ENCODE measurements around the gene A4GALT. TPM values are rescaled to one million over a fixed set of nuclear protein-coding genes. Genes with fewer than 3 reads are reported as not detected.
A peak's percentile ranks its signal among the peaks of the same experiment; 100 is the strongest.

The A4GALT gene
- total RNA-seq, 6 donors from 2014 or later: 7.7 to 30.0 (median 16.1) TPM

DNA sequence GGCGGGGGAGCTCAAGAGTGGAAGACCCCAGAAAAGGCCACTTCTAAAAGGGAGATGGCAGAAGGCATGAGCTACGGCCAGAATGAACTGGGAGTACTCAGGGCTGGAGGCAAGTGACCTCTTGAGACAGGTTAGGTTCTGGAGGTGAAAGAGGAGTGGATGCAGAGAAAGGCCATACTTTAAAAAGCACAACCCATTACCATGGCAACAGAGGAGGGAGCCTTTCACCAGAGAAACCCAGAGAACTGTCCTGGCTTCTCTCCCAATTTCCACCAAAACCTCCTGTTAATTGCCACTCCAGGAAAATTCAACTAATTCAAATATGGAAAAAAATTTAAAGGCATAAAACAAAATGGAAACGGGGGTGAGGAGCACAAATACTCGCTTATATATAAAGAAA, 15.8 kb downstream of the A4GALT start:
- 84 to 86% methylated on average over 4 of the region's 4 CpGs for WGBS, 2 donors
- H3K27ac ChIP-seq: no peak overlapping the region
- no peaks in the 10 kb centered on the region for H3K36me3 ChIP-seq
- no peaks in the 10 kb centered on the region for H3K27me3 ChIP-seq
- no peak overlapping the region for H3K4me3 ChIP-seq
- no peaks in the 10 kb centered on the region for H3K4me1 ChIP-seq
- ATAC-seq (ENCODE audit: low FRiP score in 2 of 2) (no peak), DNase-seq (no peak)
- TF ChIP-seq EP300 (IDR thresholded peaks at IDR 0.05) (no peak), POLR2A (IDR thresholded peaks at IDR 0.05) (no peak), POLR2AphosphoS5 (IDR thresholded peaks at IDR 0.05) (no peak)
- TF ChIP-seq, protein P1, sequence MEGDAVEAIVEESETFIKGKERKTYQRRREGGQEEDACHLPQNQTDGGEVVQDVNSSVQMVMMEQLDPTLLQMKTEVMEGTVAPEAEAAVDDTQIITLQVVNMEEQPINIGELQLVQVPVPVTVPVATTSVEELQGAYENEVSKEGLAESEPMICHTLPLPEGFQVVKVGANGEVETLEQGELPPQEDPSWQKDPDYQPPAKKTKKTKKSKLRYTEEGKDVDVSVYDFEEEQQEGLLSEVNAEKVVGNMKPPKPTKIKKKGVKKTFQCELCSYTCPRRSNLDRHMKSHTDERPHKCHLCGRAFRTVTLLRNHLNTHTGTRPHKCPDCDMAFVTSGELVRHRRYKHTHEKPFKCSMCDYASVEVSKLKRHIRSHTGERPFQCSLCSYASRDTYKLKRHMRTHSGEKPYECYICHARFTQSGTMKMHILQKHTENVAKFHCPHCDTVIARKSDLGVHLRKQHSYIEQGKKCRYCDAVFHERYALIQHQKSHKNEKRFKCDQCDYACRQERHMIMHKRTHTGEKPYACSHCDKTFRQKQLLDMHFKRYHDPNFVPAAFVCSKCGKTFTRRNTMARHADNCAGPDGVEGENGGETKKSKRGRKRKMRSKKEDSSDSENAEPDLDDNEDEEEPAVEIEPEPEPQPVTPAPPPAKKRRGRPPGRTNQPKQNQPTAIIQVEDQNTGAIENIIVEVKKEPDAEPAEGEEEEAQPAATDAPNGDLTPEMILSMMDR (IDR thresholded peaks at IDR 0.05): no peak
- peaks cover 0 to 7% (median 2%) of the 10 kb centered on the region in 4 donors for H3K9me3 ChIP-seq

DNA sequence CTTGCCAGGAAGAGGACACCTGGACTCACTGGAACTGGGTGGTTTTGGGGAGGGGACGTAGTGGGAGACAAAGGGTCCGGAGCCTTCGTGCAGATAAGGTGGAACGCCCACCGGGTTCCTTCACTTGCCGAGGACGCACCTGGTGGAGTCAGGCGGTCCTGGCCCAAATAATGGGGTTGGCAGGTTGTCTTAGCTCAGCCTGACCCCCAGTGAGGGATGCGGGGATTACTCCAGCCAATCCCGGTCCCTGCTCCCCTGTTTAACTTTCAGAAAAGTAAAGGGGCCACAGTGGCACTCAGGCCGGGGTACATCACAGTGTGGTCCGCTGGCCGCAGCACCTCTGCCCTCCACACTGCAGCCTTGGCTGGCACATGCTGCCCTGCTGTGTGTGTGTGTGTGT, 18.0 kb downstream of the A4GALT start:
- TF ChIP-seq POLR2AphosphoS5 (IDR thresholded peaks at IDR 0.05): no peak
- no peak for TF ChIP-seq POLR2A (IDR thresholded peaks at IDR 0.05)
- Histone ChIP-seq H3K27me3 (no peaks in the 10 kb centered on the region), H3K4me3 (no peak overlapping the region), H3K36me3 (no peaks in the 10 kb centered on the region), H3K4me1 (peaks cover 1 to 11% (median 9%) of the 10 kb centered on the region in 4 donors), H3K9me3 (no peaks in the 10 kb centered on the region), H3K27ac (no peak overlapping the region)
- 94 to 100% methylated on average over 7 to 13 of the region's 13 CpGs for WGBS, 2 donors
- DNase-seq: no peak
- ATAC-seq (ENCODE audit: low FRiP score in 2 of 2): no peak

DNA sequence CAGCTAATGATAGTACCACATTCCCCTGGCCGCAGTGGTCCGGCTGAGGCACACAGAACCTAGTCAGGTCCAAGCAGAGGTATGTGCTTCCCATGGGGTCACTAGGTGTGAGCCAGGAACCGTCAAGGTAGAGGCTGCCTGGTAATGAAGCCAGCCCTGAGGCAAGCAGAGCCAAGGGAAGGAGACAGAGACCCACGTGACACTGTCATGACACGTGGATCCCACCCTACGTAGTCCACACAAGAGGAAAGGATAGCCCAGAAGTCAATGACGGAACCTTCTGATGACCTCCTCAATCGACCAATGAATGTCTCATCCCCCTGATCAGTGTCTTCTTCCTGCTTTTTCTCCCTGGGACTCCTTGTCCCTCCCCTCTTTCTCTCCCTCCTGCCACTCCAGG, 19.0 kb downstream of the A4GALT start:
- 84 to 90% methylated on average over 5 to 8 of the region's 8 CpGs for WGBS, 2 donors
- no peaks in the 10 kb centered on the region for H3K36me3 ChIP-seq
- no peak for ATAC-seq (ENCODE audit: low FRiP score in 2 of 2)
- no peak overlapping the region for H3K27ac ChIP-seq
- no peak for DNase-seq
- H3K4me3 ChIP-seq: no peak overlapping the region
- peaks cover 6 to 18% (median 14%) of the 10 kb centered on the region in 4 donors for H3K4me1 ChIP-seq
- TF ChIP-seq POLR2AphosphoS5 (IDR thresholded peaks at IDR 0.05): no peak
- no peak for TF ChIP-seq POLR2A (IDR thresholded peaks at IDR 0.05)
- TF ChIP-seq EP300 (IDR thresholded peaks at IDR 0.05): no peak
- TF ChIP-seq, protein P1 (IDR thresholded peaks at IDR 0.05): no peak
- H3K9me3 ChIP-seq: no peaks in the 10 kb centered on the region
- H3K27me3 ChIP-seq: no peaks in the 10 kb centered on the region

DNA sequence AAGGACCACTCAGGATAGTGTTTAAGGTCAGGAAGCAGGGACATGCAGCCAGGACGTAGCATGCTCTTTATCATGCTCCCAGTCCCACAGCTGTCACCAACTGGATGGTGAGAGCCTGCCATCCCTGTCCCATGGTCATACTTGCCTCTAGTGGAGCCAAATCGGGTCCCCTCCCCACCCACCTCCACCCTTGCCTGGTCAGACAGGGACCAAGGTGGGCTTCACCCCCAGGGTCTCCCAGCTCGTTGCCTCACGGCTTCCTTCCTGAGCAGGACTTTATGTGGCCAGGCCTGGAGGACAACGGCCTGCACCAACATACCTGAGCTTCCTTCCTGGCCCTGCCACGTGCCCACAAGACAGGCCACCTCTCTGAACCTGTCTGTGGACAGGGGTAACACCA, 19.8 kb downstream of the A4GALT start:
- DNase-seq (no peak), ATAC-seq (ENCODE audit: low FRiP score in 2 of 2) (no peak)
- no peak for TF ChIP-seq POLR2A (IDR thresholded peaks at IDR 0.05)
- TF ChIP-seq EP300 (IDR thresholded peaks at IDR 0.05): no peak
- TF ChIP-seq POLR2AphosphoS5 (IDR thresholded peaks at IDR 0.05): no peak
- TF ChIP-seq, protein P1 (IDR thresholded peaks at IDR 0.05): no peak
- 75 to 77% methylated on average over 6 of the region's 6 CpGs for WGBS, 2 donors
- peaks cover 6 to 18% (median 14%) of the 10 kb centered on the region in 4 donors for H3K4me1 ChIP-seq
- no peaks in the 10 kb centered on the region for H3K27me3 ChIP-seq
- H3K9me3 ChIP-seq: no peaks in the 10 kb centered on the region
- no peaks in the 10 kb centered on the region for H3K36me3 ChIP-seq
- H3K27ac ChIP-seq: no peak overlapping the region
- H3K4me3 ChIP-seq: no peak overlapping the region

DNA sequence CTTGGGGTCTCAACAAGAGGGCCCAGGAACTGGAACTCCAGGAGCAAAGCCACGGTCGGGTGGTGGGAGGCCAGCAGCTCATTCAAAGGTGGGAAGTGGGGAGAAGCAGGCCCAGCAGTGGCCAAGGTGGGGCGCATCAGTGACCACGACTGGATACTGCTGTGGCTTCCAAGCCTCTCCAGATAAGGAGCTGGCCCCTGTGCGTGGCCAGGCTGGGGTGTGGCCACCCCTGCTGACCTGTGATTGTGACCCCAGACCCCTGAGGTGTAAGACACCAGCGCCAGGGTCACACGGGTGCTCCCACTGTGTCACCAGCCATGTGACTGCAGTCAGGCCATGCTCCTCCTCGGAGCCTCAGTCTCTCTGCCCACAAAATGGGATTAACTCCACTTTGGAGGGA, 20.3 kb downstream of the A4GALT start:
- peak in 1 of 2 donors; percentile 52 for DNase-seq
- Histone ChIP-seq H3K4me3 (no peak overlapping the region), H3K27me3 (no peaks in the 10 kb centered on the region), H3K4me1 (peaks cover 6 to 18% (median 14%) of the 10 kb centered on the region in 4 donors), H3K27ac (peak overlapping the region in 2 of 4 donors; percentile 30 to 66), H3K9me3 (no peaks in the 10 kb centered on the region), H3K36me3 (no peaks in the 10 kb centered on the region)
- WGBS, 2 donors: 85 to 86% methylated on average over 4 to 8 of the region's 8 CpGs
- TF ChIP-seq, protein P1 (IDR thresholded peaks at IDR 0.05): no peak
- TF ChIP-seq EP300 (IDR thresholded peaks at IDR 0.05) (no peak), POLR2A (IDR thresholded peaks at IDR 0.05) (no peak), POLR2AphosphoS5 (IDR thresholded peaks at IDR 0.05) (no peak)
- ATAC-seq (ENCODE audit: low FRiP score in 2 of 2): no peak
